ENCODE results near the gene UQCRC2. TPM values are rescaled to one million over a fixed set of nuclear protein-coding genes. Genes with fewer than 3 reads are reported as not detected.

UQCRC2 gene
- total and polyA plus RNA-seq, 2 donors (not counting 1 experiment from before 2014, with no cell fraction given): 84.3 to 150 TPM

GRCh38 chr16:22013486-22013885 lies 60.3 kb downstream of the UQCRC2 start:
- Mint-ChIP-seq H3K4me1 (peaks cover 58% of the 10 kb centered on the region), H3K27me3 (no peaks in the 10 kb centered on the region), H3K27ac (no peak overlapping the region), H3K9me3 (ENCODE audit: insufficient read depth) (no peaks in the 10 kb centered on the region), H3K4me3 (no peak overlapping the region)
- TF ChIP-seq CTCF (IDR thresholded peaks at IDR 0.05): no peak
- no peak for TF ChIP-seq EZH2 (IDR thresholded peaks at IDR 0.05; ENCODE audit: borderline replicate concordance, insufficient read depth, low read depth, low read length, poor library complexity, severe bottlenecking)
- DNase-seq: no peak
- no peaks in the 10 kb centered on the region for H3K27me3 ChIP-seq (replicated peaks in 1 of 4; ENCODE audit: control extremely low read depth in 1 of 4, control insufficient read depth in 3 of 4, insufficient read depth in 4 of 4, low read length in 3 of 4)
- no peak overlapping the region for H2AFZ ChIP-seq (ENCODE audit: insufficient read depth, low read depth, low read length, poor library complexity, severe bottlenecking)
- H3K4me3 ChIP-seq (ENCODE audit: control extremely low read depth in 1 of 5, extremely low read depth in 1 of 5, insufficient read depth in 1 of 5, low read depth in 2 of 5, low read length in 4 of 5): no peak overlapping the region
- peaks cover 22 to 26% of the 10 kb centered on the region in 2 donors for H3K4me1 ChIP-seq (ENCODE audit: control insufficient read depth in 2 of 2, insufficient read depth in 2 of 2, low read length in 2 of 2)
- H4K20me1 ChIP-seq (ENCODE audit: control insufficient read depth, insufficient read depth, low read length, poor library complexity, severe bottlenecking): peaks cover 51% of the 10 kb centered on the region
- CTCF ChIA-PET: interaction anchor here (0.7 to 1.8 kb wide), 3 partner anchors 12 to 64 kb away, joined by 3 to 7 read pairs (median 3); no protein-coding TSS in a partner anchor
- peaks cover 69% of the 10 kb centered on the region for H3K79me2 ChIP-seq (ENCODE audit: control insufficient read depth, insufficient read depth, low read length)
- peak overlapping the region; percentile 46 for H3K4me2 ChIP-seq (replicated peaks; ENCODE audit: low read depth, low read length, poor library complexity, severe bottlenecking)
- H3K9ac ChIP-seq (ENCODE audit: low read length): no peak overlapping the region
- intact Hi-C loops (cut with micrococcal nuclease): no loop called here
- no peaks in the 10 kb centered on the region for H3K36me3 ChIP-seq (replicated peaks in 1 of 2; ENCODE audit: control extremely low read depth in 1 of 2, control insufficient read depth in 1 of 2, extremely low read depth in 1 of 2, insufficient read depth in 2 of 2, low read length in 1 of 2)
- H3K9me3 ChIP-seq (ENCODE audit: control extremely low read depth in 1 of 3, control insufficient read depth in 2 of 3, insufficient read depth in 1 of 3, low read length in 2 of 3): no peaks in the 10 kb centered on the region
- H3K27ac ChIP-seq (ENCODE audit: low read length in 2 of 2): no peak overlapping the region
- POLR2A ChIA-PET: no interaction called here
- 83% methylated on average over 1 of the region's 4 CpGs for WGBS (ENCODE audit: insufficient coverage)
- ATAC-seq (ENCODE audit: low read depth): no peak

- no peak overlapping the region for H3K27ac Mint-ChIP-seq
- no peak overlapping the region for H3K9ac ChIP-seq (ENCODE audit: low read length)
- POLR2A ChIA-PET: no interaction called here
- H3K9me3 ChIP-seq (ENCODE audit: control extremely low read depth in 1 of 3, control insufficient read depth in 2 of 3, insufficient read depth in 1 of 3, low read length in 2 of 3): no peaks in the 10 kb centered on the region
- H3K4me2 ChIP-seq (replicated peaks; ENCODE audit: low read depth, low read length, poor library complexity, severe bottlenecking): peak overlapping the region; percentile 46
- H3K27me3 ChIP-seq (replicated peaks in 1 of 4; ENCODE audit: control extremely low read depth in 1 of 4, control insufficient read depth in 3 of 4, insufficient read depth in 4 of 4, low read length in 3 of 4): no peaks in the 10 kb centered on the region
- H3K27me3 Mint-ChIP-seq: no peaks in the 10 kb centered on the region
- H4K20me1 ChIP-seq (ENCODE audit: control insufficient read depth, insufficient read depth, low read length, poor library complexity, severe bottlenecking): peaks cover 55% of the 10 kb centered on the region
- H3K36me3 ChIP-seq (replicated peaks in 1 of 2; ENCODE audit: control extremely low read depth in 1 of 2, control insufficient read depth in 1 of 2, extremely low read depth in 1 of 2, insufficient read depth in 2 of 2, low read length in 1 of 2): no peaks in the 10 kb centered on the region
- H3K4me1 Mint-ChIP-seq: peaks cover 58% of the 10 kb centered on the region
- H2AFZ ChIP-seq (ENCODE audit: insufficient read depth, low read depth, low read length, poor library complexity, severe bottlenecking): no peak overlapping the region
- H3K9me3 Mint-ChIP-seq (ENCODE audit: insufficient read depth): no peaks in the 10 kb centered on the region
- H3K4me1 ChIP-seq (ENCODE audit: control insufficient read depth in 2 of 2, insufficient read depth in 2 of 2, low read length in 2 of 2): peaks cover 14 to 17% of the 10 kb centered on the region in 2 donors
- peaks cover 67% of the 10 kb centered on the region for H3K79me2 ChIP-seq (ENCODE audit: control insufficient read depth, insufficient read depth, low read length)
- no peak overlapping the region for H3K4me3 ChIP-seq (ENCODE audit: control extremely low read depth in 1 of 5, extremely low read depth in 1 of 5, insufficient read depth in 1 of 5, low read depth in 2 of 5, low read length in 4 of 5)
- ATAC-seq (ENCODE audit: low read depth) (peak; percentile 45), DNase-seq (peak; percentile 59)
- TF ChIP-seq CTCF (IDR thresholded peaks at IDR 0.05) (no peak), EZH2 (IDR thresholded peaks at IDR 0.05; ENCODE audit: borderline replicate concordance, insufficient read depth, low read depth, low read length, poor library complexity, severe bottlenecking) (no peak)
- no peak overlapping the region for H3K27ac ChIP-seq (ENCODE audit: low read length in 2 of 2)
- intact Hi-C loops (cut with micrococcal nuclease): no loop called here
- peak overlapping the region; percentile 30 for H3K4me3 Mint-ChIP-seq
- CTCF ChIA-PET: no interaction called here
- WGBS (ENCODE audit: insufficient coverage): 100% methylated on average over 1 of the region's 2 CpGs
These were observed 61.2 kb downstream of the UQCRC2 start for GRCh38 chr16:22014271-22014873.
